Lower lobe of right lung (tissue), 2 donors: ENCODE measurements around the gene CD47. TPM values are rescaled to one million over a fixed set of nuclear protein-coding genes. Genes with fewer than 3 reads are reported as not detected.

Source experiments
- ATAC-seq, 2 donors: fragments of 200-7000 bp; cut with Tn5 transposase; one replicate each; pipeline ENCODE4 v1.9.1; 2020 to 2022; ENCODE audit warnings: mild to moderate bottlenecking in 2 of 2, moderate library complexity in 2 of 2
- DNase-seq: peaks from one replicate; pipeline ENCODE4 v3.0.0-alpha.2; 2020
- H3K27ac ChIP-seq: fragments of 200-600 bp; one replicate; pipeline ENCODE4 v1.8.0; 2022
- H3K27me3 ChIP-seq: fragments of 200-600 bp; one replicate; pipeline ENCODE4 v1.8.0; 2022; ENCODE audit warnings: low read depth
- H3K36me3 ChIP-seq: fragments of 200-600 bp; one replicate; pipeline ENCODE4 v1.8.0; 2022; ENCODE audit warnings: mild to moderate bottlenecking
- H3K4me1 ChIP-seq: fragments of 200-600 bp; one replicate; pipeline ENCODE4 v1.8.0; 2022
- H3K4me3 ChIP-seq: fragments of 200-600 bp; one replicate; pipeline ENCODE4 v1.8.0; 2022; ENCODE audit warnings: mild to moderate bottlenecking
- H3K9me3 ChIP-seq: fragments of 200-600 bp; one replicate; pipeline ENCODE4 v1.8.0; 2022
- intact Hi-C: fragments of 100-400 bp; cut with DNase I; formaldehyde crosslinking; loops from one replicate; pipeline ENCODE4 v1.11.0; 2022
- total RNA-seq: library from RNA; stranded (reverse); fragmentation: NEBNext Ultra II Directional; extraction: Animal tissue kit (Norgen Biotek cat#: 25700); gene quantifications from one replicate; pipeline ENCODE4 v1.2.1, GENCODE V29; 2021
- TF ChIP-seq, protein P1 (sequence below): fragments of 200-600 bp; IDR thresholded peaks from one replicate; pipeline ENCODE4 v1.8.0; 2022; ENCODE audit warnings: antibody characterized with exemption, mild to moderate bottlenecking
- donor health status: DM: no; HTN: yes; CAD: no; lungs with severe emphysema.

The CD47 gene
- total RNA-seq, 1 donor from 2014 or later = 222 TPM

DNA sequence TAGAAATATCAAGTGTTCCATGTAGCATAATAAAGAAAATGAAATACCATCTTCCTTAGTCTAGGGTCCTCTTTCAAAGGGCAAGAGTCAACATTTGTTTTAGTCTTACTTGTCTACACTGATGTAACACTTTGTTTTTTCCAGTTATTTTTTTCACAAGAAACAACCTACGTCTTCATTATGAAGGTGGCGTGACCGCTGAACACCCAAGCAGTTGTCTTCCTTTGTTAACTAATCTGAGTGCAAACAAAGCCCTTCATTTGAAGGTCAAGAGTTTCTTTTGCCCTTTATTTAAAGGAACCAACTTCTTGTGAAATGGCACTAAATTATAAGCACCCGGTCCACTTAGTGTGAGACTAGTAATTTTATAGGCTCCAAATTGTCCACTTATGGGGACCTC lies 73.2 kb downstream of the CD47 start:
- DNase-seq (no peak), ATAC-seq (peak in 1 of 2 donors; percentile 8)
- intact Hi-C loops = no loop called here
- Histone ChIP-seq H3K27ac (no peak overlapping the region), H3K36me3 (no peaks in the 10 kb centered on the region), H3K4me3 (no peak overlapping the region), H3K27me3 (no peaks in the 10 kb centered on the region), H3K9me3 (no peaks in the 10 kb centered on the region), H3K4me1 (peaks cover 5% of the 10 kb centered on the region)
- TF ChIP-seq, protein P1, sequence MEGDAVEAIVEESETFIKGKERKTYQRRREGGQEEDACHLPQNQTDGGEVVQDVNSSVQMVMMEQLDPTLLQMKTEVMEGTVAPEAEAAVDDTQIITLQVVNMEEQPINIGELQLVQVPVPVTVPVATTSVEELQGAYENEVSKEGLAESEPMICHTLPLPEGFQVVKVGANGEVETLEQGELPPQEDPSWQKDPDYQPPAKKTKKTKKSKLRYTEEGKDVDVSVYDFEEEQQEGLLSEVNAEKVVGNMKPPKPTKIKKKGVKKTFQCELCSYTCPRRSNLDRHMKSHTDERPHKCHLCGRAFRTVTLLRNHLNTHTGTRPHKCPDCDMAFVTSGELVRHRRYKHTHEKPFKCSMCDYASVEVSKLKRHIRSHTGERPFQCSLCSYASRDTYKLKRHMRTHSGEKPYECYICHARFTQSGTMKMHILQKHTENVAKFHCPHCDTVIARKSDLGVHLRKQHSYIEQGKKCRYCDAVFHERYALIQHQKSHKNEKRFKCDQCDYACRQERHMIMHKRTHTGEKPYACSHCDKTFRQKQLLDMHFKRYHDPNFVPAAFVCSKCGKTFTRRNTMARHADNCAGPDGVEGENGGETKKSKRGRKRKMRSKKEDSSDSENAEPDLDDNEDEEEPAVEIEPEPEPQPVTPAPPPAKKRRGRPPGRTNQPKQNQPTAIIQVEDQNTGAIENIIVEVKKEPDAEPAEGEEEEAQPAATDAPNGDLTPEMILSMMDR = no peak

DNA sequence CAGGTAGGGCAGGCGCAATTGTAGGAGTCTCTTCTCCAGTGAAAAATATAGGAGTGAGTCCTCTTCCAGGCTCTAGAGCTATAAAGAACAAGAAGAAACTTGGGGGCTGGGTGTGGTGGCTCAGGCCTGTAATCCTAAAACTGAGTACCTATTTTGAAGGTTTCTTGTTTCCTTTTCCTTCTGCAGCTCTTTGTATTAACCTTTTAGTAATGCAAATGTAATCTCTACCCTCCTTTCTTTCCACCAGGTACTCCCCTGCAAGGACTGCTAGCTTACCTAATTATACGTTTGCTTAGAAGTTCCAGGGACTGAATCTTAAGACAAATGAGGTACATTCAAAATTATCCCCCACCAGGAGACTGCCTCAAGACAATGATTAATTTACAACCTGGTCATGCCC lies 75.9 kb downstream of the CD47 start:
- H3K27ac ChIP-seq = no peak overlapping the region
- intact Hi-C loops = no loop called here
- DNase-seq = no peak
- ATAC-seq = no peak
- H3K9me3 ChIP-seq = no peaks in the 10 kb centered on the region
- TF ChIP-seq, protein P1 = no peak
- no peaks in the 10 kb centered on the region for H3K36me3 ChIP-seq
- no peaks in the 10 kb centered on the region for H3K4me1 ChIP-seq
- H3K27me3 ChIP-seq = no peaks in the 10 kb centered on the region
- H3K4me3 ChIP-seq = no peak overlapping the region

DNA sequence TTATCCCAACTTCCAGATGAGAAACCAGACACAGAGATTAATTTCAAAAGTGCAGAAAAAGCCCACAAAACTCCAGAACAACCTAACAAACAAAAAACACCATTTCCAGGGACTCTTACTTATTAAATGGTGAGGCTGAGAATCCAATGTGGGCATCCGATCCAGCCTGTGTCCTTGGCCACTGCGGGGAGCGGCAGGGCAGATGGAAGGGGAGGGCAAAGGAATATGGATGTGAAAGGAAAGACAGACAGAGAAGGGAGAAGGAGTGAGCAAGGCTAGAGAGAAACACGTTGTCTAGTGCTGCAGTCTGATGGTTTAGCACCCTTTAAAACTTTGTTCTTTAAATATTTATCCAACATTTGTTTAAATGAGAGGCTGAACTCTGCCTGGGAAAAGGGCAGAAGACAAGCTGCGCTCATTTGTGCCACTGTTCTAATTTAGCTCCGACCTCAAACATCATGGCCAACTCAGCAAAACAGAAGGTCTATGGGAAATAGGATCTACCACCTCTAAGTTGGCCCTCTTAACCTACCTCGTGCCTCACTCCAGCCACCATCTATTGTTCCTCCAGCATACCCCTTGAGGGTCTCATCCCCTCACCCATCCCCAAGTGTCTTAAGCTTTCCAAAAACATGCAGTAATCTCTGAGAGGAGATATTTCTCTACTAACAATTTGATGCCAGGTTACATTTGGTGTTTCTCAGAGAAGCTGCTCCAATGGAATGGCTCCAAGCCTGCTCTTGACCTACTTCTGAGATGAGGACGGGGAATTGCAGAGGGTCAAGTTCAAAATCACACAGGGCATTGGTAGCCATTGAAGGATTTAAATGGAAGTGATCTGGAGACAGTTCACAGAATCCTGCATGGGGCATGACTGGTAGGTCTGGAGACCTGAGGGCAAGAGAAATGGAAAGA lies 77.4 kb downstream of the CD47 start:
- intact Hi-C loops = no loop called here

DNA sequence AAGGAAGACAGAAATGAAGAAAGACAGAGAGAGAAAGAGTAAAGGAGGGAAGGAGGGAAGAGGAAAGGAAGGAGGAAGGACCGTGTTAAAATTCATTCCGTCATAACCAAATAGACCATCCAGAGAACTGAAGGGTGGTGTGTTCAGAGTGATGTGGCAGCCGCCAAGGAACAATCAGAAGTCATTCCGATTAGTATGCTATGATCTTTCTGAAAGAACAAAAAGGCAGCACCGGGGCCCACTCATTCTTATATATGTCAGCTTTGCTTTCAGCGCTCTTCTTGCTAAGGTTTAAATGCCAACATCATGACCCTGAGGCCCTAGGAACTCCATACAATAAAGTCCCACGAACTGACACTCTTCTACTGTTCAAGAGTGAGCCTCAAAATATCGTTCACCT lies 78.5 kb downstream of the CD47 start:
- Histone ChIP-seq H3K27ac (no peak overlapping the region), H3K36me3 (no peaks in the 10 kb centered on the region), H3K4me1 (peaks cover 2% of the 10 kb centered on the region), H3K4me3 (no peak overlapping the region), H3K27me3 (no peaks in the 10 kb centered on the region), H3K9me3 (no peaks in the 10 kb centered on the region)
- DNase-seq (no peak), ATAC-seq (no peak)
- intact Hi-C loops = no loop called here
- TF ChIP-seq, protein P1 = no peak

More for the DNA sequence above, 77.4 kb downstream of the CD47 start:
- TF ChIP-seq, protein P1 = no peak
- no peaks in the 10 kb centered on the region for H3K4me1 ChIP-seq
- H3K27ac ChIP-seq = no peak overlapping the region
- no peaks in the 10 kb centered on the region for H3K9me3 ChIP-seq
- no peaks in the 10 kb centered on the region for H3K27me3 ChIP-seq
- H3K36me3 ChIP-seq = no peaks in the 10 kb centered on the region
- no peak overlapping the region for H3K4me3 ChIP-seq
- DNase-seq (no peak), ATAC-seq (no peak)

DNA sequence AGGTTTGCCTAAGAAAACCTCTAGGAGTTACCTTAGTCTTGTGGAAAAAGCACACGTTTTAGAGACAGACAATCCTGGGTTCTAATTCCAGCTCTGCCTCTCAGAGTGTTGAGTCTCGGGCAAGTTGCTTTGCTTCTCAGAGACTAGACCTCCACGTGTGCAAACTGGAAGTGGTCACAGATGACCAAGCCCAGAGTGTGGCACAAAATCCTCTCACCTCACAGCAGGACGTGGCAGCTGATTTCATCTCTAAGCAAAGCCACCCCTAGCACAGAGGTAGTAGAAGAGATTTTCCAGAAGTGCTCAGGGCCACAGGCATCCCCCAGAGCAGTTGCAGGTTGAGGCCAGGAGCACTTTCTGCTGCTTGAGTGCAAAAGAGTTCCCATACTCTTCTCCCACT lies 79.2 kb downstream of the CD47 start:
- TF ChIP-seq, protein P1 = no peak
- no peak overlapping the region for H3K27ac ChIP-seq
- H3K27me3 ChIP-seq = no peaks in the 10 kb centered on the region
- intact Hi-C loops = no loop called here
- H3K4me1 ChIP-seq = peaks cover 8% of the 10 kb centered on the region
- DNase-seq = no peak
- no peak for ATAC-seq
- no peaks in the 10 kb centered on the region for H3K36me3 ChIP-seq
- no peak overlapping the region for H3K4me3 ChIP-seq
- no peaks in the 10 kb centered on the region for H3K9me3 ChIP-seq
